ENCODE measurements around the gene CTXN2.

GRCh38 chr15:48182749-48183148 lies 8.7 kb upstream of the CTXN2 start:
- no peak for TF ChIP-seq FOS (IDR thresholded peaks at IDR 0.05; ENCODE audit: low read depth, low read length)
- TF ChIP-seq USF2 (IDR thresholded peaks at IDR 0.05; ENCODE audit: low read depth, low read length) = no peak
- no peak for TF ChIP-seq CTCF (conservative IDR thresholded peaks at IDR 0.05; ENCODE audit: low read depth, low read length)
- no peak for TF ChIP-seq POLR2A (IDR thresholded peaks at IDR 0.05; ENCODE audit: low read depth, low read length)
- TF ChIP-seq RCOR1 (IDR thresholded peaks at IDR 0.05; ENCODE audit: insufficient replicate concordance, low read length) = no peak
- TF ChIP-seq CHD1 (IDR thresholded peaks at IDR 0.05; ENCODE audit: low read depth, low read length) = no peak
- TF ChIP-seq RAD21 (IDR thresholded peaks at IDR 0.05; ENCODE audit: low read length) = no peak
- TF ChIP-seq NFE2L2 (IDR thresholded peaks at IDR 0.05; ENCODE audit: low read depth, low read length) = no peak
- TF ChIP-seq CEBPB (IDR thresholded peaks at IDR 0.05; ENCODE audit: low read depth, low read length) = no peak
- no peak for TF ChIP-seq SMC3 (IDR thresholded peaks at IDR 0.05; ENCODE audit: low read depth, low read length)
- no peak for TF ChIP-seq MAFK (IDR thresholded peaks at IDR 0.05; ENCODE audit: low read depth, low read length)
- TF ChIP-seq MXI1 (IDR thresholded peaks at IDR 0.05; ENCODE audit: borderline replicate concordance, low read depth, low read length) = no peak
- TF ChIP-seq BHLHE40 (IDR thresholded peaks at IDR 0.05; ENCODE audit: low read depth, low read length) = no peak
- no peak for TF ChIP-seq ELK1 (IDR thresholded peaks at IDR 0.05; ENCODE audit: borderline replicate concordance, low read depth, low read length)

All from IMR-90 (cell line).